ENCODE results near the gene TMEM255B. TPM values are rescaled to one million over a fixed set of nuclear protein-coding genes. Genes with fewer than 3 reads are reported as not detected.
"Not testable (repeated sequence)": the region's sequence is repeated elsewhere in the genome, so short reads cannot be mapped to it uniquely, and the experiment has no call there.

Gene TMEM255B
- total RNA-seq, 1 donor from 2014 or later, result 0.26 TPM

- Mint-ChIP-seq H3K9me3 (no peaks in the 10 kb centered on the region), H3K4me3 (no peak overlapping the region), H3K27ac (no peak overlapping the region), H3K4me1 (peaks cover 9% of the 10 kb centered on the region), H3K27me3 (ENCODE audit: insufficient read depth, low read depth) (peaks cover 2% of the 10 kb centered on the region), H3K36me3 (peaks cover 12% of the 10 kb centered on the region)
- no peak for TF ChIP-seq CTCF (IDR thresholded peaks at IDR 0.05)
- no peak for TF ChIP-seq EZH2 (IDR thresholded peaks at IDR 0.05)
- no peak for TF ChIP-seq EZH2phosphoT487 (IDR thresholded peaks at IDR 0.05)
- H3F3A ChIP-seq (ENCODE audit: low read depth), result no peaks in the 10 kb centered on the region
- H3K4me2 ChIP-seq, result no peak overlapping the region
- no peaks in the 10 kb centered on the region for H4K20me1 ChIP-seq (ENCODE audit: low read depth)
- H3K9me3 ChIP-seq (ENCODE audit: low read depth), result no peaks in the 10 kb centered on the region
- DNase-seq (ENCODE audit: low spot score), result no peak
- H3K9ac ChIP-seq, result no peak overlapping the region
- no peak overlapping the region for H3K27ac ChIP-seq
- H3K4me3 ChIP-seq, result no peak overlapping the region
- no peaks in the 10 kb centered on the region for H3K79me2 ChIP-seq (ENCODE audit: low read depth)
- no peaks in the 10 kb centered on the region for H3K36me3 ChIP-seq
- no peaks in the 10 kb centered on the region for H3K27me3 ChIP-seq
- H3K4me1 ChIP-seq, result no peaks in the 10 kb centered on the region
- no peak overlapping the region for H2AFZ ChIP-seq (replicated peaks)
These were observed 68.0 kb downstream of the TMEM255B start for GRCh38 chr13:113827021-113827420.

GRCh38 chr13:113828282-113828825 is 69.3 kb downstream of the TMEM255B start:
- H3K36me3 Mint-ChIP-seq, result peaks cover 10% of the 10 kb centered on the region
- no peak overlapping the region for H3K4me3 ChIP-seq
- no peaks in the 10 kb centered on the region for H4K20me1 ChIP-seq (ENCODE audit: low read depth)
- no peaks in the 10 kb centered on the region for H3K9me3 ChIP-seq (ENCODE audit: low read depth)
- TF ChIP-seq EZH2phosphoT487 (IDR thresholded peaks at IDR 0.05), result no peak
- no peak for TF ChIP-seq CTCF (IDR thresholded peaks at IDR 0.05)
- no peak for TF ChIP-seq EZH2 (IDR thresholded peaks at IDR 0.05)
- H3K36me3 ChIP-seq, result no peaks in the 10 kb centered on the region
- H3K4me3 Mint-ChIP-seq, result no peak overlapping the region
- no peak for DNase-seq (ENCODE audit: low spot score)
- H3K79me2 ChIP-seq (ENCODE audit: low read depth), result no peaks in the 10 kb centered on the region
- H3K4me1 Mint-ChIP-seq, result peaks cover 5% of the 10 kb centered on the region
- H3K27ac Mint-ChIP-seq, result no peak overlapping the region
- no peak overlapping the region for H3K4me2 ChIP-seq
- H3K9ac ChIP-seq, result no peak overlapping the region
- no peaks in the 10 kb centered on the region for H3K9me3 Mint-ChIP-seq
- no peak overlapping the region for H2AFZ ChIP-seq (replicated peaks)
- no peaks in the 10 kb centered on the region for H3K27me3 ChIP-seq
- no peaks in the 10 kb centered on the region for H3F3A ChIP-seq (ENCODE audit: low read depth)
- no peak overlapping the region for H3K27ac ChIP-seq
- H3K4me1 ChIP-seq, result no peaks in the 10 kb centered on the region
- H3K27me3 Mint-ChIP-seq (ENCODE audit: insufficient read depth, low read depth), result peaks cover 2% of the 10 kb centered on the region

DNA sequence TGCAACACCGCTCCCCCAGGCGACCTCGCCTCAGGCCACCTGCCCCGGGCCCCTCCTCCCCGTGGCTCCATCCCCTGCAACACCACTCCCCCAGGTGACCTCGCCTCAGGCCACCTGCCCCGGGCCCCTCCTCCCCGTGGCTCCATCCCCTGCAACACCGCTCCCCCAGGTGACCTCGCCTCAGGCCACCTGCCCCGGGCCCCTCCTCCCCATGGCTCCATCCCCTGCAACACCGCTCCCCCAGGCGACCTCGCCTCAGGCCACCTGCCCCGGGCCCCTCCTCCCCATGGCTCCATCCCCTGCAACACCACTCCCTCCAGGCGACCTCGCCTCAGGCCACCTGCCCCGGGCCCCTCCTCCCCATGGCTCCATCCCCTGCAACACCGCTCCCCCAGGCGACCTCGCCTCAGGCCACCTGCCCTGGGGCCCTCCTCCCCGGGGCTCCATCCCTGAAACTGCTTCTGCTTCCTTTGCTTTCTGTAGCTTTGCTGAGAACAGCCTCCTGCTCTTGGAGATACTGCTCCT is 71.5 kb downstream of the TMEM255B start:
- H2AFZ ChIP-seq (replicated peaks); H3K27me3 ChIP-seq; H3K27ac Mint-ChIP-seq; H3K4me2 ChIP-seq; H3K27ac ChIP-seq; H3F3A ChIP-seq (ENCODE audit: low read depth); H3K36me3 Mint-ChIP-seq; H3K4me1 Mint-ChIP-seq; DNase-seq (ENCODE audit: low spot score); H3K79me2 ChIP-seq (ENCODE audit: low read depth); H3K9ac ChIP-seq; H3K9me3 ChIP-seq (ENCODE audit: low read depth); H3K4me3 ChIP-seq; H3K4me1 ChIP-seq; H3K9me3 Mint-ChIP-seq; H3K27me3 Mint-ChIP-seq (ENCODE audit: insufficient read depth, low read depth); H4K20me1 ChIP-seq (ENCODE audit: low read depth); H3K36me3 ChIP-seq; H3K4me3 Mint-ChIP-seq: not testable (repeated sequence)

DNA sequence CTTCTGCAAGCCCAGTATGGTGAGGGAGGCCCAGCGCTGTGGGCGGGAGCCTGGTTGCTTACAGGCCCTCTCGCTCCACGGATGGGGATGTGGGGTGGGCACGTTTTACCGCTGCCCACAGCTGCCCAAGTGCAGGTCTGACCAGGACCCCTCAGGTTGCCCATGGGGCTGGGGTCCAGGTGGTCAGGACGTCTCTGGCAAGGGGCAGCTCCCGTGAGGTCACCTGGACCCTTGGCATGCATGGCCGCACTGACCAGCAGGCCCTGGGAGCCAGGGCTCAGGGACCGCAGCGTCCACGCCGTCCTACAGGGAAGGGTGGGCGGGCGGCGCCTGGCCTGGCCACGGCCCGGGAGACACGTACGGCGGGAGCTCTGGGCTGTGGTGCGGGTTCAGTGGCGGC is 72.0 kb downstream of the TMEM255B start:
- H3K4me1 ChIP-seq, result peaks cover 8% of the 10 kb centered on the region
- no peak overlapping the region for H3K27ac ChIP-seq
- no peaks in the 10 kb centered on the region for H3K79me2 ChIP-seq (ENCODE audit: low read depth)
- H3K4me3 ChIP-seq, result no peak overlapping the region
- no peaks in the 10 kb centered on the region for H4K20me1 ChIP-seq (ENCODE audit: low read depth)
- no peaks in the 10 kb centered on the region for H3K9me3 Mint-ChIP-seq
- H3K9ac ChIP-seq, result no peak overlapping the region
- no peak overlapping the region for H2AFZ ChIP-seq (replicated peaks)
- no peak for DNase-seq (ENCODE audit: low spot score)
- TF ChIP-seq CTCF (IDR thresholded peaks at IDR 0.05) (no peak), EZH2 (IDR thresholded peaks at IDR 0.05) (no peak), EZH2phosphoT487 (IDR thresholded peaks at IDR 0.05) (no peak)
- H3K36me3 Mint-ChIP-seq, result peaks cover 3% of the 10 kb centered on the region
- no peaks in the 10 kb centered on the region for H3F3A ChIP-seq (ENCODE audit: low read depth)
- H3K27ac Mint-ChIP-seq, result no peak overlapping the region
- no peak overlapping the region for H3K4me2 ChIP-seq
- H3K27me3 ChIP-seq, result no peaks in the 10 kb centered on the region
- H3K4me3 Mint-ChIP-seq, result no peak overlapping the region
- H3K9me3 ChIP-seq (ENCODE audit: low read depth), result no peaks in the 10 kb centered on the region
- no peaks in the 10 kb centered on the region for H3K36me3 ChIP-seq
- peaks cover 2% of the 10 kb centered on the region for H3K27me3 Mint-ChIP-seq (ENCODE audit: insufficient read depth, low read depth)
- peaks cover 5% of the 10 kb centered on the region for H3K4me1 Mint-ChIP-seq

Measured in neural progenitor cell (in vitro differentiated cells).